ENCODE results near the gene ALOX12B. TPM values are rescaled to one million over a fixed set of nuclear protein-coding genes. Genes with fewer than 3 reads are reported as not detected.

ALOX12B gene
- 0.72 TPM for total RNA-seq

DNA sequence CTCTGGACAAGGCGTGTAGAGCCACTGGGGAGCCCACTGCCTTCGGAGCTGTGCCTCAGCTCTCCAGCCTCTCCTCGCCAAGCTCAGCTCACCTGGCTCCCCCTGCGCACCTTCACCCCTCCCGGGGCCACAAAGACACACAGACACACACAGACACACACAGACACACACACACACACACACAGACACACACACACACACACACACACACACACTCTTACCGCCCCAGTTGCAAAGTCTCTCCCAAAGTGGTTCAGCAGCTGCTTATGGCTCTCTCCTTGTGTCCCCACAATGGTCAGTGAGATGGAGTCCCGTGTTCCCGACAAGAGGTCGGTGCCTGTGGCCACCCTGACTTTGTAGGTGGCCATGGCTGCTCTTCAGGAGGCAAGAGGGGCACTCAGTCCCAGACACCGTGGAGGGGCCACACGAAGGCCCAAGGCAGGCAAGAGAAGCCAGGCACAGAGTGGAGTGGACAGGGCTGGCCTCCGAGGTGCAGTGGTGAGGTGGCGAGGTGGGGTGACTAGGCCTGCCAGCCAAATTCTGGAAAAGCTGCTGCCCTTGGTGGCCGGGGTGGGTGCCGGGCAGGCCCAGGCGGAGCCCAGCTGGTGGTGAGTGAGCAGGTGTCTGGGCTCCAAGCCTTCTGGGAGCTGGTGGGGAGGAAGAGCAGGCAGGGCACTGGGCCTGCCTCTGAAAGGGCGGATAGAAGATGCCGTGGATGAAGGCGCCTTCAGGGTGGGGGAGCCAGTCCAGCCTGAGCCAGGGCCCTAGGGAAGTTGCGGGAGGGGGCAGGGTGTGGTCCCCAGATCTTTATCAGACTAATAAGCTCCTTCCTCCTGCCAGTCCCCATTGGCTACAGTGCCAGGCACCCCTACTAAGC is at the start of gene ALOX12B:
ALOX12B (minus strand) TSS at position 642 of the 877 bp plus-strand sequence; CDS start at position 368, 274 bp downstream.
- no peak for DNase-seq

DNA sequence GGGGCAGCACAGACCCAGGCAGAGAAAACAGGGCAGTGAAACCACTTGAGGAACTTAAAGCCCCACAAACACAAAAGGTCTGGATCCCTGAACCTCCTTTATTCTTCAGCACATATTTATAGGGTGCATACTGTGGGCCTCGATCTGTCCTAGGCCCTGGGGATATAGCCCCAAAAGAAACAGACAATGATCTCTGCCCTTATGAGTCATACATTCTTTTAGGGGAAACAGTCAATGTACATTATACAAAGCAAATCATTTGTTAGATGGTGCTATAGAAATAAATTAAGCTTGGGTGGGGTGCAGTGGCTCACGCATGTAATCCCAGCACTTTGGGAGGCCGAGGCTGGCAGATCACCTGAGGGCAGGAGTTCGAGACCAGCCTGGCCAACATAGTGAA is 46.4 kb upstream of the ALOX12B start:
- no peak for DNase-seq

DNA sequence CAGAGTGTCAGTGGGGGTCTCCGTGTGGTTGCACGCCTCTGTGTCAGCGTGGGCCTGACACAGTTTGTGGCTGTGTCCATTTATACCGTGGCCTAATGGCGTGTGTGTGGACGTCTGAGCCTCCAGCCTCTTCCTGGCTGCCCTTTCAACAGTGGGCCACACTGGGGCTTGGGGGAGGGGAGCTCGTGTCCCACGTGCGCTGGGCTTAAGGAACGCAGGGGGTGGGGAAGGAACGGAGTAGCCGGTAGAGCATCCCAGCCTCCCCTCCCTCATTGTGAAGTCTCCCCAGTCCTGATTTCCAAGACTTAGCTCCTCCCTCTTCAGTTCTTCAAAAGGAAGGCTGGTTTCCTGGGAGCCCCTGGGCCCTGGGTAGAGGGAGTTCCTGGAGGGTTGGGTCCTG is 45.9 kb upstream of the ALOX12B start:
- DNase-seq = no peak

DNA sequence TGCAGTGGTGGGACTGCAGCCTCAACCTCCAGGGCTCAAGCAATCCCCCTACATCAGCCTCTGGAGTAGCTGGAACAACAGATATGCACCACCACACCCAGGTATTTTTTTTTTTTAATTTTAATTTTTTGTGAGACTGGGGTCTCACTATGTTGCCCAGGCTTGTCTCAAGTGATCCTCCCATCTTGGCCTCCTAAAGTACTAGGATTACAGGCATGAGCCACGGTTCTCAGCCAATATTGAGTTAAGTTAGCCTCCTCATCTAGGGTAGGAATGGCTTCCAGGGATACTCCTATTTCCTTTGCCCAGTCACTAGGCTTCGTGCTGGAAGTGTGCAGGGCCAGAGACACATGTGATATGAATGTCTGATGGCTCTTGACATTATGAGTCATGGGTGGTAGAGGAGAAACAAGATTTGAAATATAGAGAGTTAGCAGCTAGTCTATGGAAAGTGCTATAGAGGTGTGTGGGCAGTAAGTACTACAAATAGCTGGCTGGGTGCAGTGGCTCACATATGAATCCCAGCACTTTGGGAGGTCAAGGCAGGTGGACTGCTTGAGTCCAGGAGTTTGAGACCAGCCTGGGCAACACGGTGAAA is 44.4 kb upstream of the ALOX12B start:
- DNase-seq = no peak

DNA sequence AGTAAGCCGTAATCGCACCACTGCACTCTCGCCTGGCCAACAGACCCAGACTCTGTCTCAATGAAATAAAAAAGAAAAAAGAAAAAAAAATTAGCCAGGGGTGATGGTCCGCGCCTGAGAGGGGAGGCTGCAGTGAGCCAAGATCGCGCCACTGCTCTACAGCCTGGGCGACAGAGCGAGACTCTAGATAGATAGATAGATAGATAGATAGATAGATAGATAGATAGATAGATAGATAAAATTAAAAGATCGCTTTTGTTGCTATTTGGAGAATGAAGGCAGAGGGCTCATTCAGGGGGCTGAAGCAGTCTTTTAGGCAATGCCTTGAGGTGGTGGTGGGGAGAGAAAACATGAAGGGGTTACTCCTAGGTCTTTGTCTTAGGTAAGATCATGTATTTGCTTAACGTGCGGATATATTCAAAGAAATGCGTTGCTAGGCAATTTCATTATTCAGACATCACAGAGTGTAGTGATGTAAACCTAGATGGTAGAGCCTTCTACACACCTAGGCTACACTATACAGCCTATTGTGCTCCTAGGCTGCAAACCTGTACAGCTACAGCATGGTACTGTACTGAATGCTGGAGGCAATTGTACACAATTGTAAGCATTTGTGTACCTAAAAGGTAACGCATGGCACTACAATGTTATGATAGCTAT is 40.7 kb upstream of the ALOX12B start:
- DNase-seq = no peak

DNA sequence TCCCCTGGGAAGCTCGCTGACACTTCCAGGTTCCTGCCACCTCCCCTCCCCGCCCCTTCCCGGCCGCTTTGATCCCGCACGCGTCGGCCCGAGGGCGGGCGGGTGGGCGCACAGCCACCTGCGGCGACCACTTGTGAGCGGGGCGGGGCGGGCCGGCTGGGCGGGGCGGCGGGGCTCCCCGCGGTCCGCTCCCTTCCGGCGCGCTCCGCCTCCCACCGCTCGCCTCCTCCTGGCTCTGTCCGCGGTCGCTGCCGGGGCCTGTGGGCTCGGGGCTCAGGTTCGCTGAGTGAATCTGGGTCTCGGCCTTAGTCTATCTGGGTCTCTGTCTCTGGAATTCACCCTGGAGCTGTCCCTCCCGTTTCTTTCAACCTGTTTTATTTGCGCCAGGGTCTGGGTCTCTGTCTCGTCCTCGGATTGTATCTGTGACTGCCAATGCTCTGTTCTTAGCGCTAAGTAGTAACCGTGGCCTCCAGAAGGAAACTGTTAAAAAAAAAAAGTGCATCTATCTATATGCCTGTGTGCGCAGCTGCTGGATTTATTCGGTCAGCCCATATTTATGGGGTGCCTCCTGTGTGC is 39.1 kb upstream of the ALOX12B start:
- DNase-seq = peak; percentile 70

DNA sequence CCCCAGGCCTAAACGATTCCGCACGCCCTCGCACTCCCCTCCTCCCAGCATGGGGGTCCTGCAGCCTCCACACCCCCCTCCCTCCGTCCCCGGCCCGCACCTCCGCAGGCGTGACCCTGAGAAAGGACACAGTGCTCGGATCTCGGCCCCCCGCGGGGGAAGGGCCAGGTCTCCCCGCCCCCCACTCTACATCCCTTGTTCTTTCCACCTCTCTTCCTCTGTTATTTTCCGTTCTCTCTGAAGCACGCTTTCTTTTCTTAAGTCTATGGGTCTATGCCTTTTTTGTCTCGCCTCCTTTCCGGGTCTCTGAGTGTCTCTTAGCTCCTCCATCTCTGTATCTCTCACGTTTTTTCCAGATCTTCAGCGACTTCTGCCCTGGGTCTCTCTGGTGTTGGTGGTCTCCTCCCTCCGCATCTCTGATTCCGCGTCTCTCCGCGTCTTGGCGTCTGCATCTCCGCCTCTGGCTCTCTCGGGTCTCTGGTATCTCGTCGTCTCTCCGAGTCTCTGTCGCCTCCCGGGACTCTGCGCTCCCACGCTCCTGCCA is 38.5 kb upstream of the ALOX12B start:
- DNase-seq = peak; percentile 43

DNA sequence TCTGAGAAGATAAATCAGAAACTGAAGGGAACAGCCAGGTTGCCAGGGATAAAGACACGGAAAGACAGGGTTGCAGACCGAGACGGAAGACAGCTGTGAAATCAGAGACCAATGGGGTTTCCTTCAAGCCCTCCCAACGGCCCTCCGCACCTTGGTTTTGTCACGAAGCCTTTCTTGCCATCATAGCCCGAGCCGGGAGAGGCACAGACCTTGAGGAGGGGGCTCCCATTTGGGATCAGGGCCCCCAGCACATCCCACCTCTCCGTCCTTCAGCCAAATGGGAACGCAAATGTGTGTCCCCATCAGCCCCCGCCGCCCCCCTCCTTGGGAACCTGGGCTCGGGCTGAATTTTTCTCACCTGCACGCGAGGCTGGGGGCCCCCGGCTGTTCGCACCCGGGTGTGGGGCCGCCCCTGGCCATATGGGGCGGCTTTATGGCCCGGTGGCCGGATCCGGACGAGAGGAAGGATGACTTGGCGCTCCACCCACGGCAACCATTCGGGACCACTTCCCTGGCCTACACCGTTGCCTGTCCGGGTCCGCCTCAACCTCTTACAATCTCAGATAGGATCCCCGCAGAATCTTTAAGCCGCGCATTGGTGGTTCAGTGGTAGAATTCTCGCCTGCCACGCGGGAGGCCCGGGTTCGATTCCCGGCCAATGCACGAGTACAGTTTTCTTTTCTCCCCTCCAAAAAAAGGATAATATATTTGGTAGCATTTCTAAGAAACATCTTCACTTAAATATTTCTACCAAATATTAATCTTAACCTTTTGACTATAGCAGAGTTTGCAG is 37.8 kb upstream of the ALOX12B start:
- DNase-seq = peak; percentile 96

DNA sequence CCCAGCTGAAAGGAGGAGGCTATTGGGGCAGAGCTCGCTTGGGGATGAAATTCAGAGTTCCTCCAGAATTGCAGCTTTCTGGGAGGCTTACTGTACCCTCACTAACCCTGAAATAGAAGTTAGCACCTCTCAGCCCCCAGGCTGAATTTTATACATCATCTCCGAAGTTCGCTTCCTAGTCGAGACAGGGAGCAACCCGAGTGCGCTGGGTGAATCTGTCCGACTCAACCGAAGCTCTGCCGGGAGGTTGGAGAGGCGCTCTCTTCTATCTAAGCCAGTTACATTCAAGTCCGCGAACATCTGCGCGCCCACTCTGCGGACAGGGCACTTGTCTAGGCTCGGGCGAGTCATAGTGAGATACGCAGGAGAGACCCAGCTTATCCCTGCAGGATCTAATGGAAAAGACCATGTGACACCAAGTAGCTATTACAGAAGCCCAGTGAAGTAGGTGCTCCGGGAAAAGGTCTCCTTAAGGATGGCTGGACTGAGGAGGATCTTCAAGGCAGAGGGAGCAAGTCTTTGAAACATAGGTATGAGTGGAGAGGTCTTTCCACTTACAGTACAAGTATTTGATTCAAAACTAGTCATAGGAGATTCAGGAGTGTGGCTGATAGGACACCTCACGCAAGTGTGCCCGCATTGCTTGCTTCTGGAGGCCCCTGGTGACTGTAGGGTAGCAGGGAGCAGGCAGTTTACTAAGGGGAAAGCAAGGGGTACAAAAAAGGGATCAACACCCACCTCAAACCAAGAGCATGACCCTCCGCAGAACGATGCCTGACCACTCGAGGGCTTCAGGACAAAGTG is 37.0 kb upstream of the ALOX12B start:
- peak; percentile 27 for DNase-seq

DNA sequence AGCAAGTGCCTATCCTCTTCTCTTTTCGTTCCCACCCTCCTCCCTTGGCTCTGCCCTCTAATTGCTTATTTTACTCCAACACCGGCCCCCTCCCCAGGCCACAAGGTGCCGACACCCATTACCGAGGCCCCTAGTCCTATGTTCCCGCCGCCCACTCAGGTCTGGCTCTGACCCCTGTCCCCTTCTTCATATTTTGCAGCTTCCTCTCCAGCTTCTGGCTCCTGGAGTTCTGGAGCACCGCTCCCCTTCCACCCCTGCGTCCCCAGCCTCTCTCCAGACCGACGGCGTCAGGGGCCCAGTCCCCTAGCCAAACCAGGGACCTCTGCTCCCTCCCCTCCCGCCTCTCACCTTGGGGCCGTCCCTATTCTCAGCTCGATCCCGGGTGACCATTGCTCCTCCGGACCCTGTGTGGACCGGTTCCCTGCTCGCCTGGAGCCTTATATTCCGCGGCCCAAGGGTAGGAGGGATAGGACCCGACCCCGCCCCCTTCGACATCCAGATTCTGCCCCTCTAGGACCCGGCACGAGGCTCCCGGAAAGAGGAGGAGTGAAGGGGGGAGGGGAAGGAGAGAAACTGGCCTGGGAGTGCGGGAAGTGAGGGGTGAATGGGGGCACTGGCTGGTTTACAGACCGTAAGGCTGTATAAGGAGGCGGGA is 36.3 kb upstream of the ALOX12B start, which contains the start of gene HES7:
HES7 (minus strand) TSS at position 412 of the 655 bp plus-strand sequence; CDS start at position 390, 22 bp downstream.
- DNase-seq = peak; percentile 40

DNA sequence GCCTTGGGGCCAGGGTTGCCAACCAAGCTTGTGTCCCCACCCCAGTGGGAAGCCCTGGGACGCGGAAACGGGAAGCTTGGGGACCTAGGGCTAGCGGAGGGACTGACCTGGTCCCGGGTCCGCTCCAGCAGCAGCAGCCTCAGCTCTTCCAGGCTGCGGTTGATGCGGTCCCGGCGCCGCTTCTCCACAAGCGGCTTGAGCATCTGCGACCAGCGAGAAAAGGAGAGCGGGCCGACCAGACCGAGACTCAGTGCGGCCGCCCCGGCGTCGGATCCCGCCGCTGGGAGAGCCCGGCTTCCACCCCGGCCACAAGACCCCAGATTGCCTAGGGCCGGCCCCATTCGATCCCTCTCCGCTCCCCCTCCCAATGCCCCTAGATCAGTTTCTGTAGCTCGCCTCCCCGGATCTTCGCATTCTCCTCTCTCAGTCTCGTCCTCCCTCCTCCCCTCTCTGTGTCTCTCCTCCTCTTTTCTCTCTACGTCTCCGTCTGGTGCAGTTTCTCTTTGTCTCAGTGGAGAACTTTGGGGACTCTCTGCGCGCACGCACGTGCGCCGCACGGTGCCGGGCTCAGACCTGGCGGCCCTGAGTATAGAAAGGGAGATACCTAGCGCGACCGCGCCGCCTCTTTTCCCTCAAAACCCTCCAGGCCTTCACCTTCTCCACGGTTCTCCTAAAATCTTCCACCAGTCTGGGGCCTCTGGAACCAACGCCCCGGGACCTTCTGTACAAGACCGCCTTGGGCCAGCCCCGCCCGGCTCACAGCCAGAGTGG is 35.6 kb upstream of the ALOX12B start:
- peak; percentile 27 for DNase-seq

DNA sequence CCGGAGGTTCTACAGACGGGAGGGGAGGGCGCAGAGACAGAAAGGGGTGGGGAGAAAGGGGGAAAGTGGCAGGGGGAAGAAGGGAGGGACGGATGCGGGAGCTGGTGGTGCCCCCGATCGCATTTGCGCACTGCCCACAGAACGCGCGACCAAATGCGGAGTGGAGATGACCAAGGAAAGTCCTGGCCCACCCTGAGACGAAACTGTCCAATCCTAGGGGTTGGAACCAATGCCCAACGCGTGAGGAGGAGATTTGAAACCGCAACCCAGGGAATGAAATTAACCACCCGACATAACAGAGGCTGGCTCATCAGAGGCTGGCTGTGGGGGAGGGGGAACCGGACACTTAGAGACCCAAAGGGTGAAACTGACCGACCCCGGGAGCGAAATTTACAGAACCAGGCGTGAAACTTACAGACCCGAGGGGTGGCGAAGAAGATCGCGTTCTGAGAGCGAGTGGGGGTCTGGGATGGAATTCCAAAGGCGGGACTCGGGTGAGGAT is 35.0 kb upstream of the ALOX12B start:
- no peak for DNase-seq

DNA sequence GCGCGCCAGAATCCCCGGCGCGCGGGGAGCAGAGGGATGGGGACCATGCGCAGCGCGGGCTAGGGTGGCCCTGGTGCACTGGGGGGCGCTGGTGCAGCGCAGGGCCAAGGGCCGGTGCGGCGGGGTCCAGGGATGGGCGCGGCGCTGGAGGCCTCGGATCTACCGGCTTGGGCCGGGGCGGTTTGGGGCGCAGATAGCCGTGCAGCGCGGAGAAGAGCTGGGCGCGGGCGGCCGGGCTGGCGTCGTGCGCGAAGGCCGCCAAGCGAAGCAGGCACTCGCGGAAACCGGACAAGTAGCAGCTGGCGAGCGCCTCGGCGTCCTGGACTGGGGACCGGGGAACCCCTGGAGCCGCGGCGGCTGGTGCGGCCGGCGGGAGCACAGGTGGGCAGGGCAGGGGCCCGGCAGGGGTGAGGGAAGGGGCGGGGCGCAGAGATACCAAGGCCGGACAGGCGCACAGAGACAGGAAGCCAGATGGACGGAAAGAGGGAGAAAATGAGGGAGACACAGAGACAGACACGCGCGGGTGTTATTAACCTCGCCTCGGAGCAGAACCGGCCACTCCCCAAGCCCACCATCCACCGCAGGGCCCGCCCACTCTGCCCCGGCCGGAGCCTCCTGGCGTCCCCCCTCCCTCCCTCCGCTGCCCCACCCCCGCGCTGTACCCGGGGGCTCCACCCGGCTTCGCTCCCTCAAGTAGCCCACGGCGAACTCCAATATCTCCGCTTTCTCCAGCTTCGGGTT is 34.3 kb upstream of the ALOX12B start:
- DNase-seq = peak; percentile 75

DNA sequence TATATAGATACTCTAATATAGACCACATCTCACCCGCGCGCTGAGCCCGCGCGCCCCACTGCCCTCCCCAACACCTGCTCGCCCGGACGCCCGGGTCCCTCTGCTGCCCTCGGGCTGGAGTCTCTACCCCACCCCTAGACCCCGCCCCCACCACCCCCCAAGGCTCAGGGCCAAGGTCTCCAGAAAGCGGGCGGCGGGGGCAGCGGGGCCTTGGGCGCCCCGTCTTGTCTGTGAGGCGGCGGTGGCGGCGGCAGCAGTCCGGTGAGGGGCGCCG is 33.8 kb upstream of the ALOX12B start:
- DNase-seq = no peak

DNA sequence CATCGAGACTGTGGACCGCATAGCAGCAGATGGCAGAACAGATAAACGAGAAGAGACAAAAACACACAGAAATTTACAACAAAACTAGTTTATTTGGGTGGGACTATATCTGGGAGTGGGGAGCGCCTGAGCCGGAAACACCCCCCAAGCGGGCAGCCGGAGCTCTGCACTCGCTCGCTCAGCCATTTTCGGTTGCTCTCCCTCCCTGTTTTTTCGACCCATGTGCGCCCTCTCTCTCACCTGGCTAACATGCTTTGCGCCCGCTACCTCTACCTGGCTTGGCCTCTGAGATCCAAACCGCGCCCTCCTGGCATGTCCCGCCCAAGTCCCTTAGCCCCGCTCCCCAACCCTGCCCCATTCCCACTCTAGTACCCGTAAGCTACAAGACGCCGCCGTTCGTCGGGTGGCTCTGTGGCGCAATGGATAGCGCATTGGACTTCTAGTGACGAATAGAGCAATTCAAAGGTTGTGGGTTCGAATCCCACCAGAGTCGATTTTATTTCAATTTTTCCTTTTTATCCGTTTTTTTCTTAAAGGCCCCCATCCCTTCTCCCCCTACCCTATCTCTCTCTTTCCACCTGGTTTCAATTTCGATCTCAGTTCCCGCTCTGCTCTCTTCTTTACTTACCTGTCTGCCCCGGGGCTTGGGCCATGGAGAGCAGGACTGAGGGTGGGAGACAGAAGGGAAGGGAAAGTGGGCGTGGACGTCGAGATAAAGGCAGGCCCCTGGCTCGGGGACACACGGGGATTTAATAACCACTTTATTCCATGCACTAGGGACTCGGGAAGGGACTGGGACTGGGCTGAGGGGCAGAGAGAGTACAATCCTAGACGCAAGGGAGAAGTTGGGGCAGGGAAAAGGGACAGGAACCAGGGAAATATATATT is 33.2 kb upstream of the ALOX12B start:
- DNase-seq = peak; percentile 76

DNA sequence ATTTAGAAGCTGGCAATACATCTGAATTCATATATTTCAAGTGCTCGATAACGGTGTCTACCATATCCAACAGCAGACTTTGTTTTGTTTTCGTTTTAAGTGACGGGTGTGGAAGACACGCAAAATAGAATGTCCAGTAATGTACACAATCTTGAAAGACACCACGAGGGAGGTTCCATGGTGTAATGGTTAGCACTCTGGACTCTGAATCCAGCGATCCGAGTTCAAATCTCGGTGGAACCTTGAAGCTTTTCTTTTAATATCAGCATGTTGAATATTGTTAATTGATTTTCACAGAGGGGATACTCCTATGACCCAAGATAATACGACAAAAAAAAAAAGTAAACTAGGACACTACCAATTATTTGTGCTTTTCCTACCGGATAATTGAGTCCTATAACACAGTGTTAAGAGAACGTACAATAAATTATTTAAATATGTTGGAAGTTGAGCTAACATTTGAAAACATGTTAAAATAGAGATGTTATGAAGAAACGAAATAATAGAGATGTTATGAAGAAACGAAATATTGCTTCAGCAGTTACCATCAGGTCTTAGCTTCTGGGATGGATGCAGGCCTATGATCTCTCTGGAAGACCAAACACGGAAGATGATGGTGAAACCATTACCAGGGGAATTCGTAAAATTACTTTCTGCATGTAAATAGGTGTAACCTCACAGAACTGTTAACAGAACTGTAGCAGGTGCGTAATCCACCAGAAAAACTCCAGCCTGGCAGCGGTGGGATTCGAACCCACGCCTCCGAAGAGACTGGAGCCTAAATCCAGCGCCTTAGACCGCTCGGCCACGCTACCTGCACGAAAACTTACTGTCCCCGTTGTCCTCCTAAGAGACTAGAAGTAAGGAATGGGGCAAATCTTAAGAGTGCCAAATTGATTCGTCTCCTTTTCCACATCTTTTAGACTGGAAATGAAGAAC is 32.3 kb upstream of the ALOX12B start:
- peak; percentile 99 for DNase-seq
